NCI-H1092 (cell line): ENCODE measurements around the gene ATXN1.

Experiments used
- DNase-seq: peaks from one replicate; lab custom pipeline; 2025; lab: John Stamatoyannopoulos, UW

The ATXN1 gene

DNA sequence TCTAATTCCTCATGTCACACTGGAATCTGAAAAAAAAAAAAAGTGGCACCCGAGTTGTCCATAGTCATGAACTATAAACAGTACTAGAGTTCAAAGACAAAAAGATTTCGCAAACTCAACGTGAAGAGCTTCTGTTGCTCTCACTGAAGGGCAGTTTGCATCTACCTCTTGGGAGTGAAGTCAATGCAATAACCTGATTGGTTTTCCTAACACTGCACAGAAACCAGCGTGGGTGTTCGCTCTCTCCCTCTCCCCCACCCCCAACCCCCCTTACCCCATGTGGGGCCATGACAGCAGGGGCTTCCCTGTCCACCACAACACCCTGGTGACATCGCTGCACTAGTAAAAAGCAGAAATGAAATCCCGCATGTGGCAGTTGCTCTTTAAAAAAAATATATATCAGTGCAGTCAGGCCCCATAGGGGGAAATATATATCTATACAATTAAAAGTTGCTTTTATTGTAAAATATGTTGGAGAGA, 456.0 kb downstream of the ATXN1 start:
- DNase-seq = no peak

DNA sequence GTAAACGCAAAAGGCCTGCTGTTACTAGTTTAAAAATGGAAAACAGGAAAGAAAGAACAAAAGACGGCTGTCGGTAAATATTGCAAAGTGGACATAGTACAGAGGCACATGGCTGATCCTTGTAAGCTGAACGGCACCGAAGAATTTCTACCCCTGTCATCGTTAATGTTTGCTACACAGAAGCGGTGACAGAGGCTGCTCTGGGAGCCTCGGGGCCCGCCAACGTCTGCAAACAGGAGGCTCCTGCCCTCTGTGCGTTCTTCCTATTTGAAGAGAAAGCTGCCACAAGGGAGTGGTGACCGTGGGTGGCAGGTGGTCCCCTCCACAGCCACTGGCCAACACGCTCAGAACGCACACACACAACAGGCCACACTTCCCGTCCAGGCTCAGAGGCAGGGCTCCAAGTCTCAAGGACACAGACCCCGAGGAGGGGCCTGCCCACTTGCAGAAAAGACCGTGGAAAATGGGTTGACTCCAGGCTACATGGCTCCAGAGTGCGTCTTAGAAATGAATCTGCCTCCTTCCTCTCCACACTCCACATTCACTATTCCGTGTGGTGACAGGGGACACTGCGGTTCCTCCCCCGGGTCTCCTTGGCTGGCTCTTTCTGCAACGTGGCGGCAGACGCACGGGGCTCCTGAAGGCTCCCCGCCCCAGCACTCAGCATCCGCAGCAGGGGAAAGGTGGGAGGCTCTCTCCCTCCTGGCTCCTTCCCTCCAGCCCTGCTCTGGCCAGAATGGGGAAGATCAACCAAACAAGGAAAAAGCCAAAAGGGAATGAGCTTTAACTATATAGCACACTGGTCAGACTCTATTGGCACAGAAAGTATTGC, 458.3 kb downstream of the ATXN1 start:
- no peak for DNase-seq

DNA sequence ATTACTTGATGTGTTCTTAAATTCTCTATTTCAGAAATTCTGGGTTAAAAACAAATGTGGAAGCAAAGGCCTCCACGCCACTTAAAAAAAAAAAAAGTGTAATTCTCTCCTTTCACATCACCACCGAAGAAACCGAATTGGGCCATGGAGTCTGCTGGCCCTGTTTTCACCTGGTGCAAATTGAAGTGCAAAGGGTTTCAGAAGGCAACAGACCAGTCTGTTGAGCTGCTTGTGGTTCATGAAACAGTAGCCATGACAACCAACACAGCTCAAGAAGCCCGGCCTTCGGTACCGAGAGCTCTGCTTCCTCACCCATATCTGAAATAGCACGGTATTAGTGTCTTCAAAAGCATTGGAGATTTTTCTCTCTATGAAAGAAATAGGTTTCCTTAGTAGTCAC, 459.7 kb downstream of the ATXN1 start:
- DNase-seq = no peak

DNA sequence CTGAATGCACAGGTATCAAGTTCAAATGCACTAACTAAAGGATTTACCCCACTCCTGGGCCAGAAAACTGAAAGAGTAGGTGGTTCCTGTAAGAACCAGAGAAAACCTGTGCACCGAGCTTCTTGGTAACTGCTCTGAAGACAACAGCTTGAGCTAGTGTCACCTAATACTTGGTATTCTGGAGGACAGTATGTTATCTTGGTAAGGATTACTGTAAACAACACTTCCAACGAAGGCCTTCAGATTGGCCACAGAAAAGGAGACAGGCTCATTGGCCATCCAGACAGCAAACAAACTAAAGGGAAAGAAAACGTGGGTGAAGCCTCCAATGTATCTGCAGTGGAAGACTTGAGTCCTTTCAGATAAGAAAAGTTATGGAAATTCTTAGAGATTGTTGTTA, 461.4 kb downstream of the ATXN1 start:
- no peak for DNase-seq

DNA sequence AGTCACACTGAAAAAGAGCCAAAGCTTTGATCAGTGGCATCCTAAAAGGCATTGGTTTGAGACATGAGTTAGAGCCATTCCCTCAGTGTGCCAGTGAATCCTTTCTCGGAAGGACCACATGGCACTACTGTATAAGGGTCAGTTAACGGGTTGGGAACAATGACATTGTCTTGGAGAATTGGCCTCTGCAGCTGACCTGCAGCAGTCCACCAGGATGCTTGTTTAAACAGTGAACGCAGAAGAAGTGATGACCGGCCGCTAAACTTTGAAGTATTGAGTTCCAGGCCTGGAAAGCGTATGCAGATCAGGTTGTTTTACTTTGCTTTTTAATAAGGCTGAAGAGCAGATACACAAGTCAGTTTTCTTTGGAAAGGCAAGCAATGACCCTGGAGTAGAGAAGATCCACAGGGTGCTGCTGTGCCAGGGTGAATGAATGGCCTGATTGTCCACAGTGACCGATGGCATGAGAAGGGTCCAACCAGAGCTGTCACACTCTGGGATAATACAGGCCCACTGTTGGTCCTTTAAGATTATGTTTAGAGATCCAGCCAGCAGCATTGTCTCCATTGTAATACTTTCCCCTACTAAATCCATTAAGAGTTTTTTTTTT, 465.1 kb downstream of the ATXN1 start:
- no peak for DNase-seq

DNA sequence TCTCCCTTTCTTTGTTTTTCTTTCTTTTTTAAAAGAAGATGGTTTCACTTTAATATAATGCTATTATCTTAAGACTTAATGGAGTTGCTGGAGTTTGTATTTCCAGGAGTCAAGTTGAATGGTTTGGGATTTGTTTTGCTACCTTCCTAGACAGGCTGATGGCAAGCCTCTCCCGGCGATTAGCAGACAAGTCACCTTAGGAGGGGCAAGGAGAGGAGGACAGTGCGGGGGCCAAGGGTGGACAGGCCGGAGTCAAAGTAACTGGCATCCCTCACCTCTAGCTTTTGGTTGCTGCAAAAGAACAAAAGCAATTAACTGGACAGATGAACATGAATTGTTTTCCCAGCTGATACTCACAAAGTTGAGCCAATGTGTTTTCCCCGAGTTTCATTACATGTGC, 465.8 kb downstream of the ATXN1 start:
- no peak for DNase-seq

DNA sequence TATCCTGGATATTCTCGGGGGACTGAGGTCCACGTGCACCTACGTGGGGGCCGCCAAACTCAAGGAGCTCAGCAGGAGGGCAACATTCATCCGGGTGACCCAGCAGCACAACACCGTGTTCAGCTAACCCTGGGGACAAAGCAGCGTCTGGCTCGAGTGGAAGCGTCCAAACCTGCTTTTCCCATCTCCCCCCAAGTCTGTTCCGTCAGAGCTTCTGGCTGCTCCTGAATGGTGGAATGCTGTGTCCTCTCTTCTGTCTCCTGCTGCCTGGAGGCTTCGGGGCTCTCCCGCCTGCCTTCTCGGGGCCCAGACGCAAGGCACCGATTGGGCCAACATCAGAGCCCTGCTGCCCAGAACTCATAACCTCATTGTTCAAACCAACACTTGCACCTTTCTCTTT, 466.2 kb downstream of the ATXN1 start:
- DNase-seq = no peak

DNA sequence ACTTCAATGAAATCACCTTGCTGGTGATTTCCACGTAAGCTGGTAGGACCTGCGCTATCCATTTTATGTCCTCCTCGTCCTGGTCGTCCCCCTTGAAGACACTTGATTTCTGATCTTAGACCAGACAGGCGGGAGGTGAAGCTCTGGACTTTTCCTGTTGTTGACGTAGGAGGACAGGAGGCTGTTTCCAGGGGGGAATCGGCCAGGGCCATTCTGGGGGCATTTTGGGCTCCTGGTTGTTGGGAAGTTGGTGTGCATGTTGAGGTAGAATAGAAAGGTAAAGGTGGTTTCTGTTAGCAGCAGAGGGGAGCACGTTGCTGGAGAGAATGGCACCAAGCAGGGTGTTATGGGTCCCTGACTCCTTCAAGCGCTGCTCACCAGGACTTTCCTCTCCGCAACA, 466.9 kb downstream of the ATXN1 start:
- DNase-seq = no peak

DNA sequence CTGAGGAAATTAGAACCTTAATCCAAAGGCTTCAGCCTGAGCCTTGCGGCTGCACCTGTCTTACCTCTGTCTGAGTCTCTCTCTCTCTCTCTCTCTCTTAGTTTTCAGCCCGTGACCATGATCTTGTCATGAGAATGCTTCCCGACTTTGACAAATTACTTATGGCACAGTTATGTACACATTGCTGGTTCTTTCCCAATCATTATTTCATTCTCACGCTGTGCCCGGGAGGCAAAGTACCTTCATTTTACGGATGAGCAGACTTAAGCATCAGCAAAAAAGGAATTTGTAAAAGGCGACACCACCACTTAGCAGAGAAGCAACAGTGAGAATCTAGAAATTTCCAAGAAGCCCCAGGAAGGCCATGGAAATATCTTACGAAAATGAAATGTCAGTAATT, 468.3 kb downstream of the ATXN1 start:
- no peak for DNase-seq

DNA sequence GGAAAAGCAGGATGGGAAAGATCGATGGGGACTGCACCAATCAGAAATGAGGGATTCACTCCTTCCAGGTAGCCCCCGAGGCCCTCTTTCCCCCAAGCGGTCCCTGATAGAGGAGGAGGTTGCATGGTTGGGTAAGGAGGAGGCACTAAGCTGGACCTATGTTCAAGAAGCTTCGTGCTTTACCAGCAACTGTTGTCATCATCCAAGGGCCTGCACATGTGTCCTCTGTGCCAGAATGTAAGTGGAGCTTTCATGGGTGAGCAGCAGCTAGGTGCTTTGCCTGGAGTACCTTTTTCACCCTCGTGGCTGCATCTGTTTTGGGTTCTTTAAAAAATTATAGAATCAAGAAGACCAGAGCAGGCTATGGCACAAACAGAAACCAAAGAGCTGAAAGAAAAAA, 468.8 kb downstream of the ATXN1 start:
- no peak for DNase-seq

DNA sequence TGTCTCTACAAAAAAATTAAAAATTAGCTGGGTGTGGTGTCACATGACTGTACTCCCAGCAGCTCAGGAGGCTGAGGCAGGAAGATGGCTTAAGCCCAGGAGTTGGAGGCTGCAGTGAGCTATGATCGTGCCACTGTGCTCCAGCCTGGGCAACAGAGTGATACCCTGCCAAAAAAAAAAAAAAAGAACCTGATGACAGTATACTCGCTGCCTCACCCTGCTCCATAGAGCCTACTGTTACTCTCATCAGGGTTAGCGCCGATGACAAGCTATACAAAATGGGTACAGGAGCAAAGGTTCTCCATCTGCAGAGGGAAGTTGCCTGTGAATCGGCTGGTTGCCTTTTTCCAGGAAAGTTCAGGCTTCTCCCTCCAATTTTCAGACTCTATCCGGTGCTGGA, 469.5 kb downstream of the ATXN1 start:
- no peak for DNase-seq

DNA sequence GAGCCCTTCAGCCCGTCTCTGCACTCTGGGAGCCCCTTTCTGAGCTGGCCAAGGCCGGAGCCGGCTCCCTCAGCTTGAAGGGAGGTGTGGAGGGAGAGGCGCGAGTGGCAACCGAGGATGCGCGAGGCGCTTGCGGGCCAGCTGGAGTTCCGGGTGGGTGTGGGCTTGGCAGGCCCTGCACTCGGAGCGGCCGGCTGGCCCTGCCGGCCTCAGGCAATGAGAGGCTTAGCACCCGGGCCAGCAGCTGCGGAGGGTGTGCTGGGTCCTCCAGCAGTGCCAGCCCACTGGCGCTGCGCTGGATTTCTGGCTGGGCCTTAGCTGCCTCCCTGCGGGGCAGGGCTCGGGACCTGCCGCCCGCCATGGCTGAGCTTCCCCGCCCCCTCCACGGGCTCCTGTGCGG, 473.1 kb downstream of the ATXN1 start:
- no peak for DNase-seq

DNA sequence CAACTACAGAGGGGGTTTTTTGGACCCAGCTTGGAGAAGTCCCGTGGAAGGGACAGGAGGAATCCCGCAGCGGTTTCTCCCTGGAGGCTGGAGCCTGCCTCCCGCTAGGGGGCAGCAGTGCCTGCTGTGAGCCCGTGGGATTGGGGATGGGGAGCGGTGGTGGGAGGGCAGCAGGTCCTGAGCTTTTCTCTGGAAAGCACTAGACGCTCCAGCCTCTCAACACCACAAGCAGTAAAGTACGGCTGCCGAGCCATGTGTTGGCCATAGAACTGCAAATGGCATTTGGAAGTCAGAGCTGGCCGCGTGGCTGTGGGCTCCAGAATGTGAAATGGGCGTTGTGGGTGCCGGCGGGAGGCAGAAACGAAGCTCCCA, 475.1 kb downstream of the ATXN1 start:
- no peak for DNase-seq

DNA sequence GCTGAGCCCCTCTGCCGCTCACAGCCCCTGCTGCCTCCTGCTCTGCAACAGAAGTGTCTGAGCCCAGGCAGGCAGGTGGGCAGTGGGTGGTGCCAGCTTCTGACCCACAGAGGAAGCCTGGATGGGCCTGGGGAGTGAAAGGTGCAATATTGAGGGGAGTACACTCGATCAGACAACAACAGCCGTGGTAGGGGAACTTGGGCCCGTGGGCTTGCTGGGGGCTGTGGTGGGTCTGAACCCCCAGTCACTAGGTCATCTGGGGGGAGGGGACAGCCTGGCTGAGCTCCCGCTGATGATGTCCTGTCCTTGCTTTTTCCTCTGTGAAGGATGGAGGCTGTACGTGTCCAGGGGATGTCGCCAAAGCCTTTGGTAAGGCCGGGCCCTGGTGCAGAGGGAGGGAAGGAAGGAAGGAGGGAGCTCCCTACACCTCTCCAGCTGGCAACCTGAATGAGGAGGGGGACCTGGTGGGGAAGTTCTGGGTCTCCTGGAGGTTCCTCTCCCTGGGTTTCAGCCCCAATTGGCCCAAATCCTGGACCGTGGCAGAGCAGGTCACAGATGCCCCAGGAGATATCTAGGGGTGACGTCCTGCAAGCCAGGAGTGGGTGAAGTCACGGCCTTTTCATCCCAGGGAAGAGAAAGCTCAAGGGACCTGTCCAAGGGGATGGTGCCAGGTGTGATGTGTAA, 475.7 kb downstream of the ATXN1 start:
- DNase-seq = no peak

DNA sequence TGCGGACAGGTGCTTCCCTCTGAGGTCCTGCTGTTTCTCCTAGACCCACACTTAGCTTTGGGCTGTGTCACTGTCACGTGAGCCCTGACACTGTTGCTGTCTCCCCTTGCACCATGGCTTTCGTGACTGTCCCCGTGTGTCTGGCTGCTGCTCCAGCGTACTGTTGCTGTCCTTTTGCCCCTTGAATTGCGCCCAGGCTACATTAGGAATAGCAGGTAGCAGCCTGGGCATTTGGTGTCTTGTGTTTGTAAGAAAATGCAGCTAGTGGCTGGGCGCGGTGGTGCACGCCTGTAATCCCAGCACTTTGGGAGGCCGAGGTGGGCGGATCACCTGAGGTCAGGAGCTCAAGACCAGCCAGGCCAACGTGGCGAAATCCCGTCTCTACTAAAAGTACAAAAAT, 476.8 kb downstream of the ATXN1 start:
- DNase-seq = no peak

DNA sequence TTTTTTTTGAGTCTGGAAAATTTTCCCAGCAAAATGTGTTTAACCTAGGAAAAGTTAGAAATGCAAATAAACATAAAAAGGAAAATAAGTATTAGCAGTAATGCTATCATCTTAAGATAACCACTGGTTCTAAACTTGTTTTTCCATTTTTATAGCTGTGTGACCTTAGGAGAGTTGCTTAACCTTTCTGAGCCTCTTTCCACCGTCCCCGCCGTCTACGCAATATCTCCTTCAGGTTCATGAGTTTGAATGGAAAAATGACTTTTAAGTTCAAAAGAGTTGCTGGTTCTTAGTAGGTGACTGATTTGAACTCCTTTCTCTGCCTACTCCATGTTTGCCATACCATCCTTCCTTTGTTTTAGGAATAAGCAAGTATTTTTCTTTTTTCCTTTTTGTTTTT, 478.9 kb downstream of the ATXN1 start:
- DNase-seq = no peak

DNA sequence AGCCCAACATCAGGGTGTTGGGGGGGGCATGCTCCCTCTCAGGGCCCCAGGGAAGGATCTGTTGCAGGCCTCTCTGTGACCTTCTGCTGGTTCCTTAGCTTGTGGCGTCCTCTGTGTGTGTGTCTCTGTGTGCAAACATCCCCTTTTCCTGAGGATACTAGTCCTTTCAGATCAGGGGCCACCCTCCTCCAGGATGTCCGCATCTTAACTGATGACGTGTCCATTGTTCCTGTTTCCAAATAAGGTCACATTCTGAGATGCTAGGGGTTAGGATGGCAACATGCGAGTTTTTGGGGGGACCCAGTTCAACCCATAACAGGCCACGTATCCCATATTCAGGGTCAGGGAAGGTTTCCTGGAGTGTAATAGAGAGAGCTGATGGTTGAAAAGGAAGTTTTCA, 482.0 kb downstream of the ATXN1 start:
- DNase-seq = no peak

DNA sequence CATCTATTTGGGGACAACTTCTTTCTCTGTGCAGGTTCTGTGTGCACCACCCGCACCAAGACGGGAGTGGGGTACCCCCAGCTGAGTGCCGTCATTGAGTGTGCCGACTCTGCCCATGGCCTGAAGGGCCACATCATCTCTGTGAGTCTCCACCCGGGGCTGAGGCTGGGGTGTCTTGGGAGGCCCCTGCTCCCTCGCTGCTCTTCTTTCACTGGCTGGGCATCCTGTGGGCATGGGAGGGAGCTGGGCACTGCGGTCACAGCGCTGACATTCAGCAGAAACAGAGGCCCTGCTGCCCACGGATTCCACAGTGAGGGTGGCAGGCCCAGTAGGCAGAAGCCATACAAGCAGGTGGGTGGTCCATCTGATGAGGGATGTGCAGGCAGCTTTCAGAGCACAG, 482.5 kb downstream of the ATXN1 start:
- DNase-seq = no peak

DNA sequence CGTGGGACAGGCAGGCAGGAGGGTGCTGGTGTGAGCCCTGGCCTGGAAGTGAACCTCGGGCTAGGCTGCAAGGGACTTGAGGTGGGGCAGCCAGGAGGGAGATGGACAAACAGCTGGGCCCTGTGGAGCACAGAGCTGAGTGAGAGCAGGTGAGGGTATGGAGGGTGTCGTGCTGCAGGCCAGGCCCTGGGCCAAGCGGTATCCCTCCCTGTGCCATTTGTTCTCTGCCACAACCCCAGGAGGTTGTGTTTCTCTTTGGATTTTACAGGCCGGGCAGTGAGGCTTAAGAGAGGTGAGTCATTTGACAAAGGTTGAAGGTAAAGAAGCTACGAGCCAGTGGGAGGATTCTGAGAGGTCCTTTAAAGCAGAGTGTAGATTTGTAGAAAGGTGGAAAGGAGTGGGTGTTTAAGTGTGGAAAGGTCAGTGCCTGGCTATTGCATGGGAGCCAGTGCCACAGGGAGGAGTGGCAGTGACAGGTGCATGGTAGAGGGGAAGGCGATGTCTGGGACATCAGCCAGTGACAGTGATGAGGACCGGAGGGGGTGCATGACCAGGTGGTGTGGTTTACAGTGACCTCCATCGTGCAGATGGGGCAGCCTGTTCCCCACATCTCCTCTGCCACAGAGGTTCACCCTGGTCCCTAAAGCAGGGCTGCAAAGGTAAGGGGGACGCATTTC, 483.1 kb downstream of the ATXN1 start:
- DNase-seq = no peak

DNA sequence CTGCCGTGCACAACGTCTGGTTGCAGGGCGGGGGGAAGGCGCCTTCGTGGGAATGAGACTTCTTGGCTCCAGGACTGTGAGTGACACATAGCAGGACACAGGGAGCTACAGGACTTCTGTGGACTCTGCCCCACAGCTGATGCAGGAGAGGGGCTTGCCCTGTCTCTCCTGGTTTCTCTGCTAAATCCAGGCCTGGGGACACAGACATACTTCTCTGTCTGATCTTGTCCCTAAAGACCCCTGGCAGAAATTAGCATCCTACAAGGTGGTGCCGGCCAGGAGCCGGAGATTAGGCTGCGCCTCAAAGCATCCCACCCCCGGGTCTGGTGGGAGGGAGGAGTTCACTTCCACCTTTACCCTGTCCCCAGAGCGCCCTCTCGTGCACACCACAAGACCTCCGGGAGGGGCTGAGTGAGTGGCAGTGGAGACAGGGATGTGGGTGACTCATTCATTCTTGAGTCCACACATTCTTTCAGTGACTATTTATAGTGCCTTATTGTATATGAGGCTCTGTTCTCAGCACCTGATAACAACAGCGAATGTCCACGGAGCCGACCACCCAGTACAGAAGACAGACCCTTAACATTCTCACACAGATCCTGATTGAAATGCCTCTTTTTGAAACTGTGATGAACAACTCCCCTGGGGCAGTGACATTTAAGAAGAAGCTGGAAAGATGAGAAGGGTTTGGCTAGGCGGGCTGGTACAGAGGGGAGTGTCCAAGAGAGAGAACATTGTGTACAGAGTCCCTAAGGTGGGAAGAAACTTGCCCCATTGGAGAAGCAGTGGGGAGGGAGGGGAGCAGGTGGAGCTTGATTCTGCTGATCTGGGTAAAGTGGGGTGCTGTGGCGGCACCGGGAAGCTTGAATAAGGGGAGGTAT, 483.9 kb downstream of the ATXN1 start:
- no peak for DNase-seq

DNA sequence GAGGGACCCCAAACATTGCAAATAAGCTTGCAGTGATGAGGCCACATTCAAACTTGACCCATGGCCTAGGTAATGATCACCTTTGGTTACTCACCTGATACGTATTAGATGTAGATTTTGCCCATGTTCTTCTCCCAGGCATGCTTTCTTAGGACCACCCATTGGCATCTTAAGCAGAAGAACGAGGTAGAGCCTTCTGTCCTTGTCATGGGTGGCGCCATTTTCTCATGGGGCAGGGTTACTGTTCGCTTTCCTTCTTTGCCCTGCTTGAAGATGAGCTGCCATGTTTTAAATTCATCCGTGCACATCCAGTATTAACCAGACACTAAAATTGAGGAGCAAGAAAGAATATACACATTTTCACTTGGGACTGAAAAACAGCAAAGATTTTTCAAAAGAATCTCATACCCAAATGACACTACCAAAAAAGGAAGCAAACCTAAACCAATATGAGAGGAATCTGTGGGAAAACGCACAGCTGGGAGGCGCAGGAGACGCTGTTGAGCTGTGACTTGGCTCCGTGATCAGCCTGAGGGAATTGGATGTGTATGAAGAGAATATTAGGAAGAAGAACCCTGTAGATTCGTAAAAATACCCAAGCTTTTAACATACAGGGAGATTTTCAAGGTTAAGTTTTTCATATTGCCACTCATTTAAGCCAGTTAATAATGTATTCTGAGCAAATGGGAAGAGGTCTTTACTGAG, 486.2 kb downstream of the ATXN1 start:
- DNase-seq = no peak
